Measurements from ENCODE around the gene GYS1.

The GYS1 gene

DNA sequence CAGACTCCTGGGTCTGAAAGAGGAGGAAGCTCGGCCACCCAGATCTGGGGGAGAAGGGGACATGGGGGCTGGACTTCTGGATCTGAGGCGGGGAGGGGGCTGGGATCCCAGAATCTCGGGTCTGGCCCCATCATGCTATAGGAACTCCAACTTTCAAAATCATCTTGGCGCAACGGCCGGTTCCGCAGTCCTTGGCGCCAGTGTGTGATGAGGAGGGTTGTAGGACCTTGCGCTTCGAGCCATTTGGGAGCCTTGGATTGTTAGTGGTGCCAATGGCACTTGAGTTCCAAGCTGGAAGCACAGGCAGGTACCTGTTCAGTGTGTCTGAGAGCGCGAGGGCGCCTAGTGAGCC lies 902 bp upstream of the GYS1 start:
- no peaks in the 10 kb centered on the region for H3K9me3 ChIP-seq
- peak overlapping the region; percentile 98 to 99 for H3K27ac ChIP-seq
- H3K36me3 ChIP-seq: peaks cover 1 to 9% (median 2%) of the 10 kb centered on the region in 3 donors
- peaks cover 0 to 44% (median 33%) of the 10 kb centered on the region in 4 donors for H3K4me1 ChIP-seq
- peak overlapping the region; percentile 85 to 97 for H3K4me3 ChIP-seq
- TF ChIP-seq, protein P1, sequence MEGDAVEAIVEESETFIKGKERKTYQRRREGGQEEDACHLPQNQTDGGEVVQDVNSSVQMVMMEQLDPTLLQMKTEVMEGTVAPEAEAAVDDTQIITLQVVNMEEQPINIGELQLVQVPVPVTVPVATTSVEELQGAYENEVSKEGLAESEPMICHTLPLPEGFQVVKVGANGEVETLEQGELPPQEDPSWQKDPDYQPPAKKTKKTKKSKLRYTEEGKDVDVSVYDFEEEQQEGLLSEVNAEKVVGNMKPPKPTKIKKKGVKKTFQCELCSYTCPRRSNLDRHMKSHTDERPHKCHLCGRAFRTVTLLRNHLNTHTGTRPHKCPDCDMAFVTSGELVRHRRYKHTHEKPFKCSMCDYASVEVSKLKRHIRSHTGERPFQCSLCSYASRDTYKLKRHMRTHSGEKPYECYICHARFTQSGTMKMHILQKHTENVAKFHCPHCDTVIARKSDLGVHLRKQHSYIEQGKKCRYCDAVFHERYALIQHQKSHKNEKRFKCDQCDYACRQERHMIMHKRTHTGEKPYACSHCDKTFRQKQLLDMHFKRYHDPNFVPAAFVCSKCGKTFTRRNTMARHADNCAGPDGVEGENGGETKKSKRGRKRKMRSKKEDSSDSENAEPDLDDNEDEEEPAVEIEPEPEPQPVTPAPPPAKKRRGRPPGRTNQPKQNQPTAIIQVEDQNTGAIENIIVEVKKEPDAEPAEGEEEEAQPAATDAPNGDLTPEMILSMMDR (IDR thresholded peaks at IDR 0.05): no peak
- intact Hi-C loops (cut with DNase I; ENCODE audit: low total_unique reads): loop anchor here (10.0 kb wide), 1 partner anchor 349 kb away; the partner anchor contains the start of gene CA11
- no peak for DNase-seq
- H3K27me3 ChIP-seq: no peaks in the 10 kb centered on the region

DNA sequence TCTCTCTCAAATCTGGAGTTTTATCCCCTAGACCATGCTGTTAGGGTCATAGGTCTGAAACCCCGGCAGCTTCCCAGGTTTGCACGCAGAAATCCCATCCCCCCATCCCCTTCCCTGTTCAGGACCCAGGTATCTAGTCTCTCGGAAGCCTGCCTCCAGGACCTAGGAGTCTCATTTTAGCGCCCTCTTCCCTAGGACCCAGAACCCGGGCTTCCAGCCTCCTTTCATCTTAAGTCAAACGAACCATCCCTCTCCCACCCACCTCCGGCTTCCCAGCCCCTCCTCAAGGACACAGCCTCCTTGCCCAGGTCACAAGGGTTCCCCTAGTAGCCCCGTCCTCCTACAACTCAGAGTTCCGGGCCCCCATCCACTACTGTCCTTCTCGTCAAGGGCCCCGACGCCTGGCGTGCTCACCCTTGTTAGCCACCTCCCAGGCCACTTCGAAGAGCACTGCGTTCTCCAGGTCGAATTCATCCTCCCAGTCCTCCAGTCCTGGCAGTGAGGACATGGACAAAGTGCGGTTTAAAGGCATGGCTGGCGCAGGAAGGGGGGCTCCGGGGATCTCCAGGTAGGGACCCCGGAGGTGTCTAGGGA lies 431 bp downstream of the GYS1 start:
- peak; percentile 47 to 69 for DNase-seq
- Histone ChIP-seq H3K4me1 (peaks cover 0 to 44% (median 33%) of the 10 kb centered on the region in 4 donors), H3K36me3 (peaks cover 9 to 23% (median 14%) of the 10 kb centered on the region in 3 donors), H3K27me3 (no peaks in the 10 kb centered on the region), H3K4me3 (peak overlapping the region; percentile 85 to 97), H3K27ac (peak overlapping the region; percentile 98 to 99), H3K9me3 (no peaks in the 10 kb centered on the region)
- TF ChIP-seq, protein P1 (IDR thresholded peaks at IDR 0.05): no peak
- intact Hi-C loops (cut with DNase I; ENCODE audit: low total_unique reads): loop anchor here (10.0 kb wide), 1 partner anchor 348 kb away; the partner anchor contains the start of gene CA11

DNA sequence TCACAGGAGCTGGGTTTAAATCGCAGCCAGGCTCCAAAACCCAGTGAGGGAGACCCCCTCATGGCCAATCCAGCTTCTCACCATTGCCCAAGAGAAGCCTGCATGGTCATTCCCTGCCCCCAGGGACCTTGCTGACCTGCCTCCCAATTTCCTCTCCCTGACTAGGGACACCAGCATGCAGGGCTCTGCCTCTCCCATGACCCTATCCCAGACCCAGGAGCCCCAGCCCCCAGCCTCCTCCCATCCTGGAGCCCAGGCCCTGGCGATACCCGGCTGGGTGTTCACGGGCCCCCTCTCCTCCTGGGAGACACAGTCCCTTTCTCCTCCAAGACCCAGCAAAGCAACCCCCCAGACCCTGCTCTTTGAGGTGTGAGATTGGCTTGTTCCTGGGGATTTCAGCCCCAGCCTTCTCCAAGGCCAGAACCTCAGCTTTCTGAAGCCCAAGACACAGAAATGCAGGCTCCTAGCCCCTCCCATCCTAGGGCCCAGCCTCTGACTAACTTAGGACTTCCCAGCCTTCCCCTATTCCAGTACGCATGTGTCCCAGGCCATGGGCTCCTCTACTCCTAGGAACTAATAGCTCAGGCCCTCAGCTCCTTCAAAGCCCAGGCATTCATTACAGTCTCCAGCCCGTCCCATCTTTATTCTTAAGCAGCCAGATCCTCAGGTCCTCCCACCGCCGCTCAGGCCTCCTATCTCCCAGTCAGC lies 1.1 kb downstream of the GYS1 start:
- DNase-seq: peak; percentile 85 to 90
- H3K27me3 ChIP-seq: no peaks in the 10 kb centered on the region
- intact Hi-C loops (cut with DNase I; ENCODE audit: low total_unique reads): loop anchor here (10.0 kb wide), 1 partner anchor 347 kb away; the partner anchor contains the start of gene CA11
- H3K4me3 ChIP-seq: peak overlapping the region; percentile 85 to 97
- no peaks in the 10 kb centered on the region for H3K9me3 ChIP-seq
- peak overlapping the region; percentile 98 to 99 for H3K27ac ChIP-seq
- peaks cover 12 to 29% (median 17%) of the 10 kb centered on the region in 3 donors for H3K36me3 ChIP-seq
- TF ChIP-seq, protein P1 (IDR thresholded peaks at IDR 0.05): no peak
- peaks cover 0 to 44% (median 33%) of the 10 kb centered on the region in 4 donors for H3K4me1 ChIP-seq

DNA sequence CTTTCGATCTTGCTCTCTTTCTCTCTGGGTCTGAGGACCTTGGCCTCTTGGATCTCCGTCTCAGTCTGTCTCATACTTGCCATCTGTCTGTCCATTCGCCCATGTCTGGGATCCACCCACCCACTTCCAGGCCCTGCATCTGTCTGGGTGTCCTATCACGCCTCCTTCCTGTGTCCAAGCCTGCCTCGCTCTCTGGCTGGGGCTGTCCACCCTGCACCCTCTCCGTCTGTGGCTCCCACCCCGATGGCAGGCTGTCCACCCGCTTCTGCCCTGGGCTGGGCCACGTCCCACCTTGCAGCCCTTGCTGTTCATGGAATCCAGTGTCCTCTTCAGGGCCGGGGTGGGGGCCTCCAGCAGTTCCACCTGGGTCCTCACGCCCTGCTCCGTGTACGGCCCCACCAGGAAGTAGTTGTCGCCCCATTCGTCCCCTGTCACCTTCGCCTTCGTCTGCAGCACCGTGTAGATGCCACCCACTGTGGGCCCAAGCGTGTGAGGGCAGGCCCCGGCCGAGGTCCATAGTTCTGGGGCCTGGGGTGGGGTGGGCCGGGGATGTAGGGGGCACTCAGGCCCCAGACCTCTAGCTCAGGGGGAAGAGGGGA lies 2.0 kb downstream of the GYS1 start:
- H3K9me3 ChIP-seq: no peaks in the 10 kb centered on the region
- intact Hi-C loops (cut with DNase I; ENCODE audit: low total_unique reads): loop anchor here (10.0 kb wide), 1 partner anchor 346 kb away; the partner anchor contains the start of gene CA11
- H3K36me3 ChIP-seq: peaks cover 16 to 38% (median 22%) of the 10 kb centered on the region in 3 donors
- no peak for DNase-seq
- peaks cover 0 to 44% (median 33%) of the 10 kb centered on the region in 4 donors for H3K4me1 ChIP-seq
- H3K4me3 ChIP-seq: peak overlapping the region; percentile 85 to 97
- peak overlapping the region; percentile 98 to 99 for H3K27ac ChIP-seq
- no peaks in the 10 kb centered on the region for H3K27me3 ChIP-seq
- TF ChIP-seq, protein P1 (IDR thresholded peaks at IDR 0.05): no peak

DNA sequence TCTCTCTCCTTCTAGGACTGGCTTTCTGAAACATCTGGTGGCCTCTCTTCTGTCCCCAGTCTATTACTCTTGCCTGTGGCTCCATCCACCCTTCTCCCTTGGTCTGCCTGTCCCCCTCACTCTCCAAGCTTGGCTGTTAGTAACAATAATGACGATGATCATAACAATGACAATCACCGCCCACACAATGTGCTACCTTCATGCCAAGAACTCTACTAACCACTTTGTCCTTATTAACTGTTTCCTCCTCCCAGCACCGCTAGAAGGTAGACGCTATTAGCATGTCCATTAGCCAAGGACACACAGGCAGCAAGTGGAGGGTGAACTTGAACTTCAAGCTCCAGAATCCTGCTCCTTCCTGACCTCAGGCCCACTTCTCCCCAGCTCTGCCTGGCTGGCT lies 2.7 kb downstream of the GYS1 start:
- Histone ChIP-seq H3K36me3 (peaks cover 18 to 45% (median 28%) of the 10 kb centered on the region in 3 donors), H3K27ac (peak overlapping the region in 1 of 2 donors; percentile 98), H3K4me3 (no peak overlapping the region), H3K4me1 (peaks cover 0 to 42% (median 33%) of the 10 kb centered on the region in 4 donors), H3K27me3 (no peaks in the 10 kb centered on the region), H3K9me3 (no peaks in the 10 kb centered on the region)
- TF ChIP-seq, protein P1 (IDR thresholded peaks at IDR 0.05): no peak
- intact Hi-C loops (cut with DNase I; ENCODE audit: low total_unique reads): loop anchor here (10.0 kb wide), 1 partner anchor 346 kb away; the partner anchor contains the start of gene CA11
- DNase-seq: no peak

Measured in tibial artery (tissue), 4 donors.